K562 (cell line): Measurements from ENCODE around the gene EIF5. TPM values are rescaled to one million over a fixed set of nuclear protein-coding genes. Genes with fewer than 3 reads are reported as not detected.

Source experiments
- DPF2 ChIP-seq: fragments of 450-650 bp; IDR thresholded peaks from 2 replicates; pipeline ENCODE4 v1.6.1; 2016
- GTF2F1 ChIP-seq: IDR thresholded peaks from 2 replicates; pipeline ENCODE4 v1.6.1; 2011; ENCODE audit warnings: low read depth, low read length, improper control_type of control experiment
- MCM7 ChIP-seq, 2 experiments: fragments of 450-650 bp; IDR thresholded peaks; 2 replicates each; pipeline ENCODE4 v1.6.1; 2016 to 2018
- MYBL2 ChIP-seq, 2 experiments: fragments of 450-650 bp in 1 of 2; sonication (generic) in 1 of 2; formaldehyde crosslinking in 1 of 2; IDR thresholded peaks; 2 replicates each; pipeline versions ENCODE4 v1.6.1 to v1.8.1; 2017 to 2022; ENCODE audit warnings: borderline replicate concordance in 1 of 2, inconsistent platforms in 1 of 2, low read depth in 1 of 2, mild to moderate bottlenecking in 1 of 2, missing genetic modification reagents in 1 of 2, moderate library complexity in 1 of 2
- NCOR1 ChIP-seq: fragments of 450-650 bp; IDR thresholded peaks from 2 replicates; pipeline ENCODE4 v1.6.1; 2016; ENCODE audit warnings: mild to moderate bottlenecking, moderate library complexity
- NEUROD1 ChIP-seq: fragments of 150-350 bp; IDR thresholded peaks from 2 replicates; pipeline ENCODE4 v1.6.1; 2014; ENCODE audit warnings: borderline replicate concordance, low read length, low read depth; ENCODE audit not compliant: partially characterized antibody
- POLR2B ChIP-seq: fragments of 450-650 bp; IDR thresholded peaks from 2 replicates; pipeline ENCODE4 v1.6.1; 2018; ENCODE audit warnings: low read depth; ENCODE audit not compliant: partially characterized antibody
- TAF1 ChIP-seq: IDR thresholded peaks from 2 replicates; pipeline ENCODE4 v1.6.1; 2011; ENCODE audit warnings: mild to moderate bottlenecking, low read length, moderate library complexity; ENCODE audit not compliant: insufficient read depth, control insufficient read depth, severe bottlenecking; ENCODE audit errors: extremely low read depth
- ZNF133 ChIP-seq: fragments of 250-450 bp; sonication (Bioruptor Pico); IDR thresholded peaks from 2 replicates; pipeline ENCODE4 v1.4.0; 2020; ENCODE audit warnings: mild to moderate bottlenecking
- ZNF316 ChIP-seq: fragments of 450-650 bp; IDR thresholded peaks from 2 replicates; pipeline ENCODE4 v1.6.1; 2016
- ZNF589 ChIP-seq: fragments of 200-800 bp; sonication (Bioruptor generic); IDR thresholded peaks from 2 replicates; pipeline ENCODE4 v1.6.1; 2016; ENCODE audit warnings: low read depth, missing genetic modification characterization, missing compliant biosample characterization
- ZNF707 ChIP-seq: fragments of 250-450 bp; sonication (Bioruptor Pico); conservative IDR thresholded peaks from 2 replicates; pipeline ENCODE4 v1.8.0; 2022; ENCODE audit warnings: inconsistent platforms, mild to moderate bottlenecking, moderate library complexity
- ZZZ3 ChIP-seq: fragments of 450-650 bp; IDR thresholded peaks from 2 replicates; pipeline ENCODE4 v1.6.1; 2016; ENCODE audit warnings: antibody characterized with exemption, mild to moderate bottlenecking, moderate library complexity
- polyA plus RNA-seq, 8 experiments: library from polyadenylated mRNA; depleted of rRNA in 4 of 8; stranded (reverse) in 5 of 8; unstranded in 3 of 8; fragments of >200 nt; fragmentation: Nextera tagmentation in 2 of 8; fragmentation: Illumina TruSeq in 1 of 8; extraction: Ambion mirVana in 2 of 8; extraction: Trizol in 1 of 8; gene quantifications; 2 replicates each; pipeline versions ENCODE4 v1.2.1 to v1.2.3, GENCODE V29; 2011 to 2014; ENCODE audit warnings: inconsistent platforms in 1 of 8, missing spikeins in 1 of 8
- total RNA-seq, 7 experiments: library from RNA; depleted of rRNA in 6 of 7; stranded (reverse); fragments of >200 nt in 6 of 7; fragmentation: Illumina TruSeq in 2 of 7; extraction: Trizol in 2 of 7; gene quantifications; 2 replicates each; pipeline versions ENCODE4 v1.2.1 to v1.2.3, GENCODE V29; 2011 to 2021; ENCODE audit warnings: low replicate concordance in 1 of 7
- TF ChIP-seq, protein P1 (sequence below): IDR thresholded peaks from 2 replicates; pipeline ENCODE4 v1.6.1; 2012; ENCODE audit warnings: low read depth, low read length, improper control_type of control experiment, borderline replicate concordance
- TF ChIP-seq, protein P2 (sequence below): fragments of 450-650 bp; IDR thresholded peaks from 2 replicates; pipeline ENCODE4 v1.6.1; 2016; ENCODE audit warnings: mild to moderate bottlenecking, moderate library complexity

EIF5 gene
- total and polyA plus RNA-seq, 9 of the 15 experiments (the other 6 are each of a cell fraction or from before 2014, with no cell fraction given), result 92.7 to 442 (median 190) TPM

DNA sequence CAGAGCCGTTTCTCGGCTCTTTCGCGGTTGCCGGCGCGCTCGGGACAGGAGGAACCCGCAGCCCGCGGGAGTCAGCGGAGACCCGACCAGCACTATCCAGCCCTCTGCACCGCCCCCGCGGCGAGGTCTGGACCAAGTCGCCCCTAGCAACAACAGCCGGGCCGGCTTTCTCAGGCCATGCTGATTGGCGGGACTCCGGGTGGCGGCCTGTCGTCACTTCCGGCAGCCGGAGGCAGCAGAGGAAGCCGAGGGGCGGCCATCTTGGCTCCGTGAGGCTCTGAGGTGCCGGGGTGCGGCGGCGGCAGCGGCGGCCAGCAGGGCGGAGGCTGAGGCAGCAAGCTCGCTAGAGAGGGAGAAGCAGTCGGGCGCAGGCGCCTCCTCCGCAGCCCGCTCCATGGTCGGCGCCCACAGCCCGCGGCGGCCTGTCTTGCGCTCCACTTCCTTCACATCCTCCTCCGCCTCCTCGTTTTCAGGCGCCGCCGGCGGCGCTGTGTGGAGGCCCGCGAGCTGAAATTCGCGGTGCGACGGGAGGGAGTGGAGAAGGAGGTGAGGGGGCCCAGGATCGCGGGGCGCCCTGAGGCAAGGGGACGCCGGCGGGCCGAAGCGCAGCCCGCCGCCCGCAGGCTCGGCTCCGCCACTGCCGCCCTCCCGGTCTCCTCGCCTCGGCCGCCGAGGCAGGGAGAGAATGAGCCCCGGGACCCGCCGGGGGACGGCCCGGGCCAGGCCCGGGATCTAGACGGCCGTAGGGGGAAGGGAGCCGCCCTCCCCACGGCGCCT is 51.3 kb downstream of the EIF5 start, which contains the start of gene MARK3 (continued):
- TF ChIP-seq, protein P1, sequence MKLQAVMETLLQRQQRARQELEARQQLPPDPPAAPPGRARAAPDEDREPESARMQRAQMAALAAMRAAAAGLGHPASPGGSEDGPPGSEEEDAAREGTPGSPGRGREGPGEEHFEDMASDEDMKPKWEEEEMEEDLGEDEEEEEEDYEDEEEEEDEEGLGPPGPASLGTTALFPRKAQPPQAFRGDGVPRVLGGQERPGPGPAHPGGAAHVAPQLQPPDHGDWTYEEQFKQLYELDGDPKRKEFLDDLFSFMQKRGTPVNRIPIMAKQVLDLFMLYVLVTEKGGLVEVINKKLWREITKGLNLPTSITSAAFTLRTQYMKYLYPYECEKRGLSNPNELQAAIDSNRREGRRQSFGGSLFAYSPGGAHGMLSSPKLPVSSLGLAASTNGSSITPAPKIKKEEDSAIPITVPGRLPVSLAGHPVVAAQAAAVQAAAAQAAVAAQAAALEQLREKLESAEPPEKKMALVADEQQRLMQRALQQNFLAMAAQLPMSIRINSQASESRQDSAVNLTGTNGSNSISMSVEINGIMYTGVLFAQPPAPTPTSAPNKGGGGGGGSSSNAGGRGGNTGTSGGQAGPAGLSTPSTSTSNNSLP, result no peak
- TF ChIP-seq NCOR1 (no peak), ZNF707 (CRISPR knock-in tag) (no peak), POLR2B (peak; percentile 64), ZZZ3 (no peak), DPF2 (no peak), MCM7 (IDR thresholded peaks at IDR 0.05) (no peak), GTF2F1 (no peak), ZNF316 (no peak), ZNF589 (CRISPR knock-in tag) (no peak), MYBL2 (IDR thresholded peaks at IDR 0.05; ENCODE audit: low read depth) (no peak), MYBL2 (CRISPR knock-in tag; IDR thresholded peaks at IDR 0.05; ENCODE audit: borderline replicate concordance) (no peak), TAF1 (peak; percentile 71), ZNF133 (no peak), NEUROD1 (peak; percentile 82)
- TF ChIP-seq, protein P2, sequence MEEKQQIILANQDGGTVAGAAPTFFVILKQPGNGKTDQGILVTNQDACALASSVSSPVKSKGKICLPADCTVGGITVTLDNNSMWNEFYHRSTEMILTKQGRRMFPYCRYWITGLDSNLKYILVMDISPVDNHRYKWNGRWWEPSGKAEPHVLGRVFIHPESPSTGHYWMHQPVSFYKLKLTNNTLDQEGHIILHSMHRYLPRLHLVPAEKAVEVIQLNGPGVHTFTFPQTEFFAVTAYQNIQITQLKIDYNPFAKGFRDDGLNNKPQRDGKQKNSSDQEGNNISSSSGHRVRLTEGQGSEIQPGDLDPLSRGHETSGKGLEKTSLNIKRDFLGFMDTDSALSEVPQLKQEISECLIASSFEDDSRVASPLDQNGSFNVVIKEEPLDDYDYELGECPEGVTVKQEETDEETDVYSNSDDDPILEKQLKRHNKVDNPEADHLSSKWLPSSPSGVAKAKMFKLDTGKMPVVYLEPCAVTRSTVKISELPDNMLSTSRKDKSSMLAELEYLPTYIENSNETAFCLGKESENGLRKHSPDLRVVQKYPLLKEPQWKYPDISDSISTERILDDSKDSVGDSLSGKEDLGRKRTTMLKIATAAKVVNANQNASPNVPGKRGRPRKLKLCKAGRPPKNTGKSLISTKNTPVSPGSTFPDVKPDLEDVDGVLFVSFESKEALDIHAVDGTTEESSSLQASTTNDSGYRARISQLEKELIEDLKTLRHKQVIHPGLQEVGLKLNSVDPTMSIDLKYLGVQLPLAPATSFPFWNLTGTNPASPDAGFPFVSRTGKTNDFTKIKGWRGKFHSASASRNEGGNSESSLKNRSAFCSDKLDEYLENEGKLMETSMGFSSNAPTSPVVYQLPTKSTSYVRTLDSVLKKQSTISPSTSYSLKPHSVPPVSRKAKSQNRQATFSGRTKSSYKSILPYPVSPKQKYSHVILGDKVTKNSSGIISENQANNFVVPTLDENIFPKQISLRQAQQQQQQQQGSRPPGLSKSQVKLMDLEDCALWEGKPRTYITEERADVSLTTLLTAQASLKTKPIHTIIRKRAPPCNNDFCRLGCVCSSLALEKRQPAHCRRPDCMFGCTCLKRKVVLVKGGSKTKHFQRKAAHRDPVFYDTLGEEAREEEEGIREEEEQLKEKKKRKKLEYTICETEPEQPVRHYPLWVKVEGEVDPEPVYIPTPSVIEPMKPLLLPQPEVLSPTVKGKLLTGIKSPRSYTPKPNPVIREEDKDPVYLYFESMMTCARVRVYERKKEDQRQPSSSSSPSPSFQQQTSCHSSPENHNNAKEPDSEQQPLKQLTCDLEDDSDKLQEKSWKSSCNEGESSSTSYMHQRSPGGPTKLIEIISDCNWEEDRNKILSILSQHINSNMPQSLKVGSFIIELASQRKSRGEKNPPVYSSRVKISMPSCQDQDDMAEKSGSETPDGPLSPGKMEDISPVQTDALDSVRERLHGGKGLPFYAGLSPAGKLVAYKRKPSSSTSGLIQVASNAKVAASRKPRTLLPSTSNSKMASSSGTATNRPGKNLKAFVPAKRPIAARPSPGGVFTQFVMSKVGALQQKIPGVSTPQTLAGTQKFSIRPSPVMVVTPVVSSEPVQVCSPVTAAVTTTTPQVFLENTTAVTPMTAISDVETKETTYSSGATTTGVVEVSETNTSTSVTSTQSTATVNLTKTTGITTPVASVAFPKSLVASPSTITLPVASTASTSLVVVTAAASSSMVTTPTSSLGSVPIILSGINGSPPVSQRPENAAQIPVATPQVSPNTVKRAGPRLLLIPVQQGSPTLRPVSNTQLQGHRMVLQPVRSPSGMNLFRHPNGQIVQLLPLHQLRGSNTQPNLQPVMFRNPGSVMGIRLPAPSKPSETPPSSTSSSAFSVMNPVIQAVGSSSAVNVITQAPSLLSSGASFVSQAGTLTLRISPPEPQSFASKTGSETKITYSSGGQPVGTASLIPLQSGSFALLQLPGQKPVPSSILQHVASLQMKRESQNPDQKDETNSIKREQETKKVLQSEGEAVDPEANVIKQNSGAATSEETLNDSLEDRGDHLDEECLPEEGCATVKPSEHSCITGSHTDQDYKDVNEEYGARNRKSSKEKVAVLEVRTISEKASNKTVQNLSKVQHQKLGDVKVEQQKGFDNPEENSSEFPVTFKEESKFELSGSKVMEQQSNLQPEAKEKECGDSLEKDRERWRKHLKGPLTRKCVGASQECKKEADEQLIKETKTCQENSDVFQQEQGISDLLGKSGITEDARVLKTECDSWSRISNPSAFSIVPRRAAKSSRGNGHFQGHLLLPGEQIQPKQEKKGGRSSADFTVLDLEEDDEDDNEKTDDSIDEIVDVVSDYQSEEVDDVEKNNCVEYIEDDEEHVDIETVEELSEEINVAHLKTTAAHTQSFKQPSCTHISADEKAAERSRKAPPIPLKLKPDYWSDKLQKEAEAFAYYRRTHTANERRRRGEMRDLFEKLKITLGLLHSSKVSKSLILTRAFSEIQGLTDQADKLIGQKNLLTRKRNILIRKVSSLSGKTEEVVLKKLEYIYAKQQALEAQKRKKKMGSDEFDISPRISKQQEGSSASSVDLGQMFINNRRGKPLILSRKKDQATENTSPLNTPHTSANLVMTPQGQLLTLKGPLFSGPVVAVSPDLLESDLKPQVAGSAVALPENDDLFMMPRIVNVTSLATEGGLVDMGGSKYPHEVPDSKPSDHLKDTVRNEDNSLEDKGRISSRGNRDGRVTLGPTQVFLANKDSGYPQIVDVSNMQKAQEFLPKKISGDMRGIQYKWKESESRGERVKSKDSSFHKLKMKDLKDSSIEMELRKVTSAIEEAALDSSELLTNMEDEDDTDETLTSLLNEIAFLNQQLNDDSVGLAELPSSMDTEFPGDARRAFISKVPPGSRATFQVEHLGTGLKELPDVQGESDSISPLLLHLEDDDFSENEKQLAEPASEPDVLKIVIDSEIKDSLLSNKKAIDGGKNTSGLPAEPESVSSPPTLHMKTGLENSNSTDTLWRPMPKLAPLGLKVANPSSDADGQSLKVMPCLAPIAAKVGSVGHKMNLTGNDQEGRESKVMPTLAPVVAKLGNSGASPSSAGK, result no peak
